HG02678 (cell line): ENCODE data around the gene PAK4.

Experiments
- ATAC-seq: cut with Tn5 transposase; IDR thresholded peaks from one replicate; pipeline ENCODE4 v1.9.1; 2021; ENCODE audit warnings: mild to moderate bottlenecking, moderate library complexity; ENCODE audit not compliant: unreplicated experiment

The PAK4 gene

DNA sequence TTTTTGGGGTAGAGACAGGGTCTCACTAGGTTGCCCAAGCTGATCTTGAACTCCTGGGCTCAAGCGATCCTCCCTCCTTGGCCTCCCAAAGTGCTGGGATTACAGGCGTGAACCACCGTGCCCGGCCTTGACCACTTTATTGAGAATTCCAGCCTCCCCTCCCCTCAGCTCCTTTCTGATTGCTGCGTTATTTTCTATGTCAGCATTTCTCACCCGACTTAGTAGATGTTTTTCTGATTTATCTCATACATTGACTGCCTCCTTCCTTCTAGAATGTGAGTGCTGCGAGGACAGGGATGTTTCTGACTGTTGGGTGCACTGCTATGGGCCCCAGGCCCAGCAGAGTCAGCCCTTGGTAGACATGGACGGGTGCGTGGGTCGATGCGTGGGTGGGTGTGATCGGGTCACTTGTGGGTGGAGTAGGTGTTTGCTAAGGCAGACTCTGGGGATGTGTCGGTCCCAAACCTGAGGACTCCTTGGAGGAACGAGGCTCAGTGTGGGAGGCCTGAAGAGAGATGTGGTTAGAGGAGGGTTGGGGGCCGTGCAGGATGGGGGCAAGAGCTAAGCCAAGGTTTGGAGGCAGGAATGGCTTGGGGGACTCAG, 37.0 kb downstream of the PAK4 start:
- no peak for ATAC-seq

DNA sequence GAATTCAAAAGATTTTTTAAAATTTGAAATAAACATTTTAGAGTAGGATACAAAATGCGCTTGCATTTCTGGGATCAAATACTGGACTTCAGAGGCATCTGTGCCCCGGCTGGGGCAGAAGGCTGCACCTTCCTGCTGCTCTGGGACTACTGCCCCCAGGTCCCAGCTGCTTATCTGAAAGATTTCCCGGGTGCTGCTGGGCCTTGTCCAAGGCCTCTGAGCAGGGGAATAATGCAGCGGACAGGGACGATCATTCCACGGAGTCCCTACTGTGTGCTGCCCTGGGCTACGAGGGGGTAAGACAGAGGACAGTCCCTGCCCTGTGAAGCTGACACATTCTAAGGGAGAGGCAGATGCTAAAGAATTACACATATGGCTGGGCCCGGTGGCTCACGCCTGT, 38.0 kb downstream of the PAK4 start:
- no peak for ATAC-seq

DNA sequence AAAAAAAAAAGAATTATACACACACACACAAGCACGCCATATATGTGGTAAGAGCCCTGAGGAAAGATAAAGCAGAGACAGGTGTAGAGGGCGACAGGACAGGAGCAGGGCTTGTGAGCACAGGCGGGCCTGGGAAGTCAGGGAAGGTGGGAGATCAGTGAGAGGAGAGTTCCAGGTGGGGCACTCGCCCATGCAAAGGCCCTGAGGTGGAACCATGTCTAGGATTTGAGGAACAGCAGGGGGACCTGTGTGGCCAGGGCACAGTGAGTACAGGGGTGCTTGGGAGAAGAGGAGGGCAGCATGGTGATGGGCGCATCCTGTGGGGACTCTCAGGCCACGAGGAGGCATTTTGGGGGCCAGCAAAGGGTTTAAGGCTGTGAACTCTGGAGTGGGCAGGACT, 38.7 kb downstream of the PAK4 start:
- no peak for ATAC-seq

DNA sequence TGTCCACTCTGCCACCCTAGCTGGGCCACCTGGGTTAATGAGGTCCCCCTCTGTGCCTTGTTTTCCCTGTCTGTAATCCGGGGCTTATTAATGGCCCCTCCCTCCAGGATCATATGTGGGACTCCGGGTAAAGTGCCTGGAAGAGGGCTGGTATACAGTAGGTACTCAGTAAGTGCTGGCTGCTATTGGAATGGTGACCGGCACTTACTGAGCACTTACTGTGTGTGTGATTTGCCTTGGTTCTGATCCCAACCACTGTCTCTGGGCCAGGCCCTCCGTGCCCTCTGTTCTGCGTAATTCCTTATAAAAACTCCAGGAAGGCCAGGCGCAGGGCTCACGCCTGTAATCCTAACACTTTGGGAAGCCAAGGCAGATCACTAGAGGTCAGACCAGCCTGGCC, 40.3 kb downstream of the PAK4 start:
- ATAC-seq = no peak

DNA sequence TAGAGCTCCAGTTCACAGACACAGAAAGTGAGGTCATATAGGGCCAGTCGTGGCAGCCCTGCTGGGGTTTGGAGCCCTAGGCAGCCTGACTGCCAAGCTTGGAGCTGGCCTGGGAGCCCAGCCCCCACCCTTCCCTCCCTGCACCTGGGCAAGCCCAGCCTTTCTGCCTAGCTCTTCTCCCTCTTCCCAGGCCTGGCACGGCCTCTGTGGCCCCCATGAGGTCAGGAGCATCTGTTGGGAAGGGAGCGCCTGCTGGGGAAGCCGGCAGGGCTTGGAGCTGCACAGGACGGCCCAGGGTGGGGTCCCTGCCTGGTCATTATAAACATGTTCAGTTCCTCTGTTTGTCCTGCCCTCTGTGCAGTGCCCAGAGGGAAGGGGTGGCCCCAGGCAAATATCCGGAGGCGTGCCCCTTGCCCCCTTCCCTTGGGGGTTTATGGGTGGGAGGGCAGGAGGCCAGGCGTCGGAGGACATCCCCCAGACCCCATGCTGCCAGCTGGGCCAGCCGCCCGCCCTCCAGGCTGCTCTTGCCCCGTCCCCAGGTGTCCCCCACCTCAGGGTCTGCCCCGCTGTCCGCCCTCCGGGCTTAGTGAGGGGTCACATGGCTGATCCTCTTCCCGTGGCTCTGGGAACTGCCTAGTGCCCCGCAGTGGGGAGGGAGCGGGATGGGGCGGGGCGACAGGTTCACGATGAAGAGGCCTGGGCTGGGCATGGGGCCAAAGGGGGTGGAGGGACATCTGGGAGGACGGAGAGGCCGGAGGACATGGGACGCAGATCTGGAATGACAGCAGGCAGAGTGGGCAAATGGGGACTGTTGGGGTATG, 41.2 kb downstream of the PAK4 start:
- no peak for ATAC-seq

DNA sequence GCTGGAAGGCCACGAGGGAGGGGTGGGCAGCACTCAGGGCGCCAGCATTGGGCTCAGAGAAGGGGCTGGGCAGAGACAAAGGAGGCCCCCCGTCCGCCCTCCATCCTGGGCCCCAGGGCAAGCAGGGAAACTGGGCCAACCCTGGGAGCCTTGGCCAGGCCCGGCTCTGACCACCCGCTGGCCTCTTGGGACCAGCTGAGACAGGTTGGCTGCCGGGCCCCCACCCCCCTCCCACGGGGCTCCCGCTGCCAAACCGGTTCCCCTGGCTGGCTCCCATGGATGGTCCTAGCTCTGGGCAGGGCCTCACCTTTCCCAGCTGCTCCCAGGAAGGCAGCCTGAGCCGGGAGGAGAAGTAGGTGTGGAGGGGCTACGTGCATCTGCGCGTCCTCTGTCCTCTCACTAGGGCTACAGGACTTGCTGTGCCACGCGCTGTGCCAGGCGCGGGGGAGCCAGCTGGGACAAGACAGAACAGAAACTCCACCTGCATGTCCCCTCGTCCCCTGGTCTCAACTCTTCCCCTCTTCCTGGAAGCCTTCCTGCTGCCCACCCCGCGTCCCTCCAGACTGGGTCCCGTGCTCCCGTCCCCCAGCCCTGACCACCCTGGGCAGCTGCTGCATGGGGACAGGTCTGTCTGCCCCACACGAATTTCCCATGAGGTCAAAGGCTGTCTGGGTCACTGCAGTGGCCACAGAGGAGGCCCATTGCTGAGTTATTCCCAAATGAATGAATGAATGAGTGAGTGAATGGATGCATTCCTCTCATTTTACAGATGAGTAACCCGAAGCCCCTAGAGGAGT, 42.1 kb downstream of the PAK4 start:
- ATAC-seq = no peak

DNA sequence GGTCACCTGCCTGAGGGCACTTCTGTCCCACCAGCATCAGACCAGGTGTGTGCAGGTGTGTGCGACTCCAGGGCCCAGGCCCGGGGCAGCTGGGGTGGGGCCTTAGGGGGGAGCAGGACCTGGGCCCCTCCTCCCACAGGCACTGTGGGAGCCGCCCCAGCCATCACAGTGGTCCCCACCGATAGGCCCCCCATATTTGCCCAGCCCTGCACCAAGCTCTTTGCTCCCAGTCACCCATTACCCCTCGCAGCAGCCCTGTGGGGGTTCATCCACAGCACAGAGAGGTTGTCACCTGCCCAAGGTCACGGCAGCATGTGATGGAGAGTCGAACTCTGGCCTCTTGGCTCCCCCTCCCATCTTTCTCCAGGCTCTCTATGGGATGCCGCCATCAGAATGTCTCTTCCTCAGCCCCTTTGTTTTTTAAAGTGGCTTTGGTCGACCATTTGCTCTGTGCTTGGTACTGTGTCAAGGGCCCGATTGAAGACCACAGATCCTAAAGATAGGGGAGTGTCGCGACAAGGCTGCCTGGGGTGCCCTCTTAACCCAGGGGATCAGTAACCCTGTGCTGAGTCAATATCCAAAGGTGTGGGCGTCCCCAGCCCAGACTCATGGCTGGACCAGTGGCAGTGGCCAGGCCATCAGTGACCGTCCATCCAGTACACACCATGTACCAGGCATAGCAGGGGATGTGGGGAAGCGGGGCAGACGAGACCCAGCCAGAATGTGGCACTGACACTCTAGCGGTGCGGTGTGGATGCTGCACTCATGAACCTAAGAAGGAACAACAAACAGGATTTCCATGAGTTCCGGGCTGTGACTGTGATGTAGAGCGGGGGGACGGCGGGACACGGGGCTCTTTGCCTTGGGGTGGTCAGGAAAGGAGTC, 42.9 kb downstream of the PAK4 start:
- no peak for ATAC-seq

DNA sequence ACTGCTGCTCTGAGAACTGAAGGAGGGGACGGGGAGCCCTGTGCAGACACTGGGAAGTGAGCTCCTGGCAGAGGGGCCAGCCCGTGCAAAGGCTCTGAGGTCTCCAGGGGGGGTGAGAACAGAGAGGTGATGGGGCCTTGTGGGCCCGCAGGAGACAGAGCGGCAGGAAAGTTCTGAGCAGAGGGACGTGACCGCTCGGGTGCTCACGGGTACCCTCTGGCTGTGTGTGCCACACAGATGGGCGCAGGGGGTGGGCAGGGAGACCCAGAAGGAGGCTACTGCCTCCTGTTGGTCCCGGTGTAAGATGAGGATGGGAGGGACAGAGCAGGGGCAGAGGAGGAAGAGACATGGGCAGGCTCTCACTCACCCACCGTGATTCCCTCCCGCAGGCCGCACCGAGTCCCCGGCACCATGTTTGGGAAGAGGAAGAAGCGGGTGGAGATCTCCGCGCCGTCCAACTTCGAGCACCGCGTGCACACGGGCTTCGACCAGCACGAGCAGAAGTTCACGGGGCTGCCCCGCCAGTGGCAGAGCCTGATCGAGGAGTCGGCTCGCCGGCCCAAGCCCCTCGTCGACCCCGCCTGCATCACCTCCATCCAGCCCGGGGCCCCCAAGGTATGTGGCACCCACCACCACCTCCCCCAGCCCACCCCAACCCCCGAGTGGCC, 43.7 kb downstream of the PAK4 start:
- ATAC-seq = no peak

DNA sequence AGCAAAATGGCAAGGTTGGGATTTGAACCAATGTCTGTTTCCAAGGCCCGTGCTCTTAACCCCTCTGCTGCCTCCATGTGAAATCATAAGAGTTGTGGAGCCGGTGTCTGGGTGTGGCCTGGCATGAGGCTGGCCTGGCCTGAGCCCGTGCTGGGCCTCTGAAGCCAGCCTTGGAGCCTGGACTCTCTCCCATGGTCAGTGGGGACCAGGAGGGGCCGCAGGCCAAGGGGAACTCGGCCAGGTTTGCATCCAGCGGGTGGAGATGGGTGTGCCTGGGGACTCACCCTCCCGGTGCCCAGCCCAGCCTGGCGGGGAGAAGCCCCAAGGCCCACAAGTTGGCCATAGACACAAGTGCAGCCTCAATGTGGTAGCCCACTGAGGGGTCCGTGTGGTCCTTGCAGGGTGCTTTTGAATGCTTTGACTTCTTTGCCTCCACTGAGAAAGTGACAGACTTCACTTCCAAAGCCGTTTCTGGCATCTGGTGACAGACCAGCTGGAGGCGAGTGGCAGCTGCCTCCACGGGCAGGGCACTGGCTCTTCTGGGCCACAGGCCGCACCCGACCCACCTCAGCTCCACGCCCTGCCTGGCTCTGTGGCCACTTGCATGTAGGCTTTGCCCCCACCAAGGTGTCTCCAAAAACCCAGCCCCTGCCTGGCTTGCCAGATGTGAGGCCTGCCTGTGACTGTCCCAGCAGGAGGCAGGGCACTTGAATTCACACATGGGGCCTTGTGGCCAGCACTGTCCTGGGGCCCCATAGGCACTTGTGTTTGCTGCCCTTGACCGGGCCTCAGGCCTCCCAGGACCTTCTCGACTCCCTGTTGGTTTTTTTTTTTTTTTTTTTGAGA, 45.0 kb downstream of the PAK4 start:
- ATAC-seq = no peak

DNA sequence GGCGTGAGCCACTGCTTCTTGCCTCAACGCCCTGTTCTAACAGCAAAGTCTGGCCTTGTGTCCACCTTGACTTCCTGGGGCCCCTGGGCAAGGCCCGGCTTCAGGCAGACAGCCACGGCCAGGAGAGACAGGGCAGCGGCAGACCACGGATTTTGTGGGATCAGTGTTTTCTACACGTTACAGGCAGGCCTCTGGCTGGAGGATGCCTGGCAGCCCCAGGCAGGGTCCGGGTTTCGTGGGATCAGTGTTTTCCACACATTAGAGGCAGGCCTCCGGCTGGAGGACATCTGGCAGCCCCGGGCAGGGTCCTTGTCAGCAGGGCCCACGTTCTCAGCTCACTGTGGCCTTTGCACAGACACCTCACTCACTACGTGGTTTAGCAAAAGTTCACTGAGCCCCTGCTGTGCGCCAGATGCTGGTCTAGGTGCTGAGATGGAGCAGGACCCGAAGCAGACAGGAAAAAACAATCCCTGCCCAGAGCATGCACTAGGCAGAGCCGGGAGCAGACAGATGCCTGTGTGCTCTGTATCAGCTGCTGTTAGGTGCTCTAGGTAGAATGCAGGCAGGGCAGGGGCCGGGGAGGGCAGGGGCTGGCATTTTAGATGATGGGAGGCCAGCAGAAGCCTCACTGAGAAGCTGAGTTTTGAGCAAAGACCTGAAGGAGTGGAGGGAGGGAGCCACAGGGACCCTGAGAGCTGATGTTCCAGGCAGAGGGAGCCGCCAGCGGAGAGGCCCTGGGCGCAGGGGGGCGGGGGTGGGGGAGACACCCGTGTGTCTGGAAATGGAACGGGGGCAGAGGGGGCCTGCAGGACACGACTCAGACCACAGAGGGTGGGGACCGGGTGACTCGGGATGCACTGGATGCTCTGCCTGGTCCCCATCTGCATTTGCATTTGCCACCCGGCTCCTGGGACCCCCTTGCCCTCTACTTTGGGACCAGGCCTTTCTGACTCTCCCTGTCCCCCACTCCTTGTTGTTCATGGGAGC, 46.2 kb downstream of the PAK4 start:
- ATAC-seq = no peak

DNA sequence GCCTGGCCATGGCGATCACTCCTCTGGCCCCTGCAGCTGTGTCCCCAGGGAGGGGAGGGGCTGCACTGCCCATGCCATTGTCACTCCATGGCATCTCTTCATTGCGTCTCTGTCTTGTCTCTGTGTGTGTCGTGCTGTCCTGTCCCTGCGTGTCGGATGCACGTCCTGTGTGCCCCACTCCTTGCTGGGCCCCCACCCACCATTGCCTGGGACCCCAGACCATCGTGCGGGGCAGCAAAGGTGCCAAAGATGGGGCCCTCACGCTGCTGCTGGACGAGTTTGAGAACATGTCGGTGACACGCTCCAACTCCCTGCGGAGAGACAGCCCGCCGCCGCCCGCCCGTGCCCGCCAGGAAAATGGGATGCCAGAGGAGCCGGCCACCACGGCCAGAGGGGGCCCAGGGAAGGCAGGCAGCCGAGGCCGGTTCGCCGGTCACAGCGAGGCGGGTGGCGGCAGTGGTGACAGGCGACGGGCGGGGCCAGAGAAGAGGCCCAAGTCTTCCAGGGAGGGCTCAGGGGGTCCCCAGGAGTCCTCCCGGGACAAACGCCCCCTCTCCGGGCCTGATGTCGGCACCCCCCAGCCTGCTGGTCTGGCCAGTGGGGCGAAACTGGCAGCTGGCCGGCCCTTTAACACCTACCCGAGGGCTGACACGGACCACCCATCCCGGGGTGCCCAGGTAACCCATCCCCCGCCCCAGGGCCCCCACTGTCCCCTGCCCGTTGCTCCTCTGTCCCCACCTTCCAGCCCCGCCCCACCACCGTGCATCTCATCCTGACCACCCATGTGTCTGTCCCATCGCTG, 47.3 kb downstream of the PAK4 start:
- ATAC-seq = no peak

DNA sequence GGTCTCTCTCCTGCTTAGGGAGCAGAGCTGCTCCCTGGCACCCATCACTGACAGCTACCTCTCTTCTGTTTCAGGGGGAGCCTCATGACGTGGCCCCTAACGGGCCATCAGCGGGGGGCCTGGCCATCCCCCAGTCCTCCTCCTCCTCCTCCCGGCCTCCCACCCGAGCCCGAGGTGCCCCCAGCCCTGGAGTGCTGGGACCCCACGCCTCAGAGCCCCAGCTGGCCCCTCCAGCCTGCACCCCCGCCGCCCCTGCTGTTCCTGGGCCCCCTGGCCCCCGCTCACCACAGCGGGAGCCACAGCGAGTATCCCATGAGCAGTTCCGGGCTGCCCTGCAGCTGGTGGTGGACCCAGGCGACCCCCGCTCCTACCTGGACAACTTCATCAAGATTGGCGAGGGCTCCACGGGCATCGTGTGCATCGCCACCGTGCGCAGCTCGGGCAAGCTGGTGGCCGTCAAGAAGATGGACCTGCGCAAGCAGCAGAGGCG, 48.0 kb downstream of the PAK4 start:
- no peak for ATAC-seq

DNA sequence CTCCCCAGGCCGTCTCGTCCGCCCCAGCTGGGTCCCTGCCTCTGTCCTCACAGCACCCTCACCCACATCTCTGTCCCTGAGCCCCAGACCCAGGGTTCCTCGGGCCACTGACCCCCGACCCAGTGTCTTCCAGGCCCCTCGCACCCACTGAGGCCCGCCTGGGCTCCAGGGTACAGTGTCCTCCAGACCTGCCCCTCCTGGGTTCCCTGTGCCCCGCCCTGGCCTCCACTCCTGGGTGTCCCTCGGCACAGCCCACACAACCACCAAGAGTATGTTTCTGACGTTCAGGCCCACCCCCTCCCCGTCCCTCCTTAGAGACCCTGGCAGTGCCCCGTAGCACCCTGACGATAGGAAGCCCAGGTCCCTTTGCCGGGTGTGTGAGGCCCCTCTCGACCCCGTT, 48.6 kb downstream of the PAK4 start:
- ATAC-seq = no peak

DNA sequence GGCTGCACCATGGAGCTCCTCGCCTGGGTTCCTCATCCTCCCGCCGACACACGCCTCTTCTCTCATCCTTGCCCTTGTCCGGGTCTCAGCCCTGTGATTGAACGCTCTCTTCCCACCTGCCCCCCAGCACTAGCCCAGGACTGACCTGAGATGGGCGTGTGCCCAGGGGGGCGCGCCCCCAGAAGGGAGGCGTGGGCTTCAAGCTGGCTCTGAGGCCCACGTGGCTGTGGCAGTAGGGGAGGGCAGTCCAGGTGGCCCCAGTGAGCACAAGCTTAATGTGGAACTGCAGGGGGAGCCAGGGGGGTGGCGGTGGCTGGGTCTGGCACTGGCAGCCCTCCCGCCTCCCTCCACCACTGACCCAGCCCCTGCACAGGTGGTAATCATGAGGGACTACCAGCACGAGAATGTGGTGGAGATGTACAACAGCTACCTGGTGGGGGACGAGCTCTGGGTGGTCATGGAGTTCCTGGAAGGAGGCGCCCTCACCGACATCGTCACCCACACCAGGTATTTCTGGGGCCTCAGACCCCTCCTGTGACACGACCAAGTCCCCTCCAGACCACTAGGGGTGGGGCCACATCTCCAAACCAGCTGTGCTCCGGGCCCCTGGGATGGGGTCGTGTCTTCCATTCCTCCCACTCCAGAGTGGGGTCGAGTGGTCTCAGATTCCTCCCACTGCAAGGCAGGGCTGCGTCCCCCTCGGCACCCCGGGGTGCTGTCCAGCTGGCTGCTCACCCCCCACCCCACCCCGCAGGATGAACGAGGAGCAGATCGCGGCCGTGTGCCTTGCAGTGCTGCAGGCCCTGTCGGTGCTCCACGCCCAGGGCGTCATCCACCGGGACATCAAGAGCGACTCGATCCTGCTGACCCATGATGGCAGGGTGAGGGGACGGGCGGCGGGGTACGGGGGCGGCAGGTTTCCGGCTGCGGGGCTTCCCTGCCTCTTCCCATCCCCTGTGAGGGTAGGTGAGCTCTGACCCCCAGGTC, 49.3 kb downstream of the PAK4 start:
- ATAC-seq = no peak

DNA sequence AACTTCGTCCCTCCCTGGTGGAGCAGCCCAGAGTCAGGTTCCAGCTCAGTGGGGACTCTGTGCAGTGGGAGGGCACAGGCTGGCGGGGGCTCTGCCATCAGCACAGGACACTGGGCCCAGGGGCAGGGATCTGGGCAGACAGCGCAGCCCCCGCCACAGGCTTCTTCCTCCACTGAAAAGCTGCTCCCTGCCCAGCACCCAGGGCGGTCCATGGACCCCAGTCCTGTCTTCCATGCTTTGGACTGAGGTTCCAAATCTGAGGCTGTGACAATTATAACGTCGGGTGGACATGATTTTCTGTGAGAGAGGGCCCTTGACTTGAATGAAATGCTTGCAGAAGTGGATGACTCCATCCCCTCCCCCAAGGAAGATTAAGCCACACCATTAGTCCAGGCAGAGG, 50.0 kb downstream of the PAK4 start:
- ATAC-seq = no peak

DNA sequence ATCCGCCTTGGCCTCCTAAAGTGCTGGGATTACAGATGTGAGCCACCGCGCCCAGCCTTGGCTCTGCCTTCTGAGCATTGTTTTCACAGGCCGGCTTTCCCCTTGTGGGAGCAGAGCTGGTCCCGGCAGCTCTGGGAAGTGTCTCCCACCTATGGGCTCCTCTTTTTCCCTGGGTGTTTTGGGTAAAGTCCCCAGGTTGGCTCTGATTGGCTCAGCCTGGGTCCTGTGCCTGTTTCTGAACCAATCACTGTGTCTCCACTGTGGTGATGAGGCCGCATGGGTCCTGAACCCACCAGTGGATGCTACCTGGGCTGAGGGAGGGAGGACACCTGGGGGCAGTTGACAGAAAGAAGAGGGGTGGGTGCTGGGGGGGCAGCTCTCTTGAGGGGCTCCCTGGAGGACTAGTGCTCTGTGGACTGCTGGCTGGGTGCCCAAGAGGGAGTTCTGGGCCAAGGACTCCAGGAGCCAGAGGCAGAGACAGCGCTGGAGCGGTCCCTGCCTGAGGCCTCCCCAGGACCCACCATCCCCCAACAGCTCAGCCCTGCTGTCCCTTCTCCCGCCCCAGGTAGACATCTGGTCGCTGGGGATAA, 51.6 kb downstream of the PAK4 start:
- no peak for ATAC-seq
